ENCODE data around the gene PPM1J. TPM values are rescaled to one million over a fixed set of nuclear protein-coding genes. Genes with fewer than 3 reads are reported as not detected.
"Not testable (repeated sequence)": the region's sequence is repeated elsewhere in the genome, so short reads cannot be mapped to it uniquely, and the experiment has no call there.

Gene PPM1J
- total RNA-seq, 1 donor from 2014 or later = 2.5 TPM

DNA sequence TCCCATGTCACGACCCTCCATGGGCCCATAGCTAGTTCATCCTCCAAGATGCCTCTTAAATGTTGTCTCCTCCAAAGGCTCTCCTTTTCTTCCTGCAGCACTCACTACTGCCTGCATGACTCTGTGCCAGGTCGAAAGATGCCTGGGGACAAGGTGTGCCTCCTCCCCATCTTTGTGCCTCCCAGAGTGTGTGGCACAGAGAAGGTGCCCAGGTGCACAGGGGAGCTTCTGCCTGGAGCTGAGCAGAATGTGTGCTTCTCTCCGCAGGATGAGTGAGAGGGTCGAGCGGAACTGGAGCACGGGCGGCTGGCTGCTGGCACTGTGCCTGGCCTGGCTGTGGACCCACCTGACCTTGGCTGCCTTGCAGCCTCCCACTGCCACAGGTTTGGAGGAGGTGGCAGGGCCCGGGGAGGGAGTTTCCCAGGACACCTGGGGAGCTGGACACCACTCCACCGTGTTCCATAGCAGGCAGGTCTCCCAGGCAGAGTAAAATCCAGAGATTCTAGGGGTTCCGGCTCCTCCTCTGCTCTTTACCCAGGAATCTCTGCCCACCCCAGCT is 6.9 kb upstream of the PPM1J start:
- DNase-seq (ENCODE audit: low read depth) = no peak

DNA sequence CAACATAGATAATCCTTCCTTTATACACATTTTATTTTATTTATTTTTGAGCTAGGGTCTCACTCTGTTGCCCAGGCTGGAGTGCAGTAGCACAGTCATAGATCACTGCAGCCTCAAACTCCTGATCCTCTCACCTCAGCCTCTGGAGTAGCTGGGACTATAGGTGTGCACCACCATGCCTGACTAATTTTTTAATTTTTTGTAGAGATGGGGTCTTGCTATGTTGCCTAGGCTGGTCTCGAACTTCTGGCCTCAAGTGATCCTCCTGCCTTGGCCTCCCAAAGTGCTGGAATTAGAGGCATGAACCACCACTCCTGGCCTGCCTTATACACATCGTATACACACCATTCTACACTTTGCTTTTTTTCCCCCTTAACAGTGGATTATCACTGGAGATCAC is 6.2 kb upstream of the PPM1J start:
- DNase-seq (ENCODE audit: low read depth) = not testable (repeated sequence)

DNA sequence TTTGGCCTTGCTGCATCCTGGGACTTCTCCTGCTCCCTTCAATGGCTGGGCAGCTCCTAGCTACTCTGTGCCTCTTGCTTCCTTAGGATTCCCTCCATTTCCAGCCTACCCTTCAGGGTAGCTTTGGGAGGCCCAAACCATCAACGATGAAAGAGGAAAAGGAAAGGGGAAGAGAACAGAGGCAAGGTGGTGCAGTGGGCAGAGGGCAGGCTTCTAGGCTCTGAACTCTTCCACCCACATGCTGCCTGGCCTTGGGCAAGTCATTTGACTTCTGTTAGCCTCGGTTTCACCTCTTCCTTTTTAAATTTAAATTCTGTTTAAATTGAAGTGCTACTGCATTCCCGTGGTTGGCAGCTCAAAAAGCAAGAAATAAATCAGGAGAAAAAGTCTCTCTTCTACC is 5.7 kb upstream of the PPM1J start:
- no peak for DNase-seq (ENCODE audit: low read depth)

DNA sequence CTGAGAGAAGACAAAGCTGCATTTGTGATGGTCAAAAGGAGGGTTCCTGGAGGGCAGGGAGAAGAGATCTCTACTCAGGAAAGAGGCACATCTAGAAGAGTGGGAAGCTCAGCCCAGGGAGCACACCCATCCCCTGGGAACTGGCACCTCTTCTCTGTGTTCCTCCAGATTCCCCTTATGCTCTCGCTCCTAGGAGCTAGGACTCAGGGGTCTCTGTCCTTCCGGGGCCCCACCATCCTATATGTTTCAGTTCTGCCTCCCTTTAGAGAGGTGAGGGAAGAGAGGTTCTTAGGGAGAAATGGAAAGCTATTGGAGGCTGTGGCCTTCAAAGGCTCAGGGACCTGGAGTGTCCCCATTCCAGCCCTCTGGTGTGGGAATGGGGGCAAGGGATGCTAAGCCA is 4.6 kb upstream of the PPM1J start:
- no peak for DNase-seq (ENCODE audit: low read depth)

DNA sequence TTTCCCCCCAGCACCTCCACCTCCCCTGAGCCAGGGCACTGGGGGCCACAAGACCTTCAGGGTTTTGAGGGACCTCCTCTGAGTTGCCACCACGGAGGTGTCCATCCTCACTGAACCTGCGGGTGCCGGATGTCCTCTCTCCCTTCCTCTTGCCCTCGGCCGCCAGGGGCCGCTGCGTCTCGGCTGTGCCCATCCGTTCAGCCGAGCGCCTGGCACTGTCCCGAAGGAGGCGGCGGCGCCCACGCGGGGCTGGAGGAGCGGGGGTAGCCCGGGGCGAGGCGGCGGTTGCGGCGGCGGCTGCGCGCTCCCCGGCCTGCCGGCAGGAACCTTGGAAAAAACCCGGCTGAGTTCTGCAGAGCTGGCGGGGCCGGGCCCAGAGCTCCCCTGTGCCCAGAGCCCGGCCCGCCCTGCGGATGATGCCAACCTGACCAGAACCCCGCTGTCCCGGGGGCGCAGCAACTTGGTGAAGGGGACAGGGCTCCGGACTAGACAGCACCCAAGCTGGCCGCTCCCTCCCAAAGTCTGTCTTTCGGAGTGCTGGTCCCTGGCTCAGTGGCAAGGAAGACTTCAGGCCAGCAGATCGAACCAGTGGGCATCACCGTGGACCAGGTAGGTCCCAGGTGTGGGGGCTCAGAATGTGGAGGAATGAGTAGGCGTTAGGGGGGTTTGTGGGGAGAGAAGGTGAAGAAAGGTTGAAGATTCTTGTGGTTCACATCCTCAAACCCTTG is 3.7 kb upstream of the PPM1J start:
- DNase-seq (ENCODE audit: low read depth) = peak; percentile 32

DNA sequence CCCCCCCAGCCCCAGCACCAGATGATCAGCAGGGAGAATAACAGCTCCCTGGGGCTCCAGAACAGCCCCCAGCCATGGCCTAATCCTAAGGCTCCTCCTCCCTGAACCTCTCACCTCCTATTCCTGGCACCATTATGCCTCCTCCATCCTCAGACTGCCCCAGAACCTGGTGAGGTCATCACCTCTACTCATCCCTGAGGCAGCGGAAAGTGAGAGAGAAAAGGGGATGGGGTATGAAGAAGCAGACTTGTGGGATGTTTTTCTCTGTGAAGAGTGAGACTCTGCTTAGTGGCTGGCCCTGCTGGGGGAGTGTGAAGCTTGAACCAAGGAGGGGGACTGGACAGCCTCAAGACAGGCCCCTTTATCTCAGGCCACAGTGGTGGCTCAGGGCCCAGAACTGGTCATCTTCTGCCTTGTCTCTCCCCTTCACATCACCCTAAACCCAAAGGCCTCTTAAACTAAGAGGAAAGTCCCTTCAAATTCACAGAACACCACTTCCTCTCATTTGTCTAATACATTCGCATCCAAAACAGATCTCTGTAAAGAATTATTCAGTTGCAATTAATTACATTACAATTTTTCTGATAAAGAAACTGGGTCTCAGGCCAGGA is 2.2 kb upstream of the PPM1J start:
- DNase-seq (ENCODE audit: low read depth) = no peak

DNA sequence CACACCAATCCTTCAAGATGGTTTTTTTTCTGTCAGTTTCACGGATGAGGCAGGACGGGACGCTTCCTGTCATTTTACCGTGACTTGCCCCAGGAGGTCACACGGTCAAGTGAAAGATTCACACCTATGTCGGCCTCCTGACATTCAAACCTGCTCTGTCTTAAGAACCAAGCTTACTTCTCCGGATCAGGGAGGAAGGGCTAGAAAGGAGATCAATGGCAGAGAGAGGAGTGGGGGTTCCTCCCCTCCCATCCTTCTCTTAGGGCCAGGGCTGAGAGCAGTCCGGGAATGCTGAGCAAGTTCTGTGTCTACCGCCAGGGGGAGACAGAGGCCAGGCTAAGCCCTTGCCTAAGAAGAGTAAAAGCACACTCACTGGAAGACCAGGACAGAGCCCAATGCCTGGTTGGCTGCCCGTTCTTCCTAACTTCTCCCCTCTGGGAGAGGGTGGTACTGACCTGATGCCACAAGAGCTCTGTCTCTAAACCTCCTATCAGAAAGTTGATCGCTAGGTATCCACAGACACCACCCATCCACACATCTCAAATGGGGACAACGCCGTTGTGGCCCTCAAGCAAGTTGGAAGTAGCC is 1.1 kb upstream of the PPM1J start:
- peak; percentile 86 for DNase-seq (ENCODE audit: low read depth)

DNA sequence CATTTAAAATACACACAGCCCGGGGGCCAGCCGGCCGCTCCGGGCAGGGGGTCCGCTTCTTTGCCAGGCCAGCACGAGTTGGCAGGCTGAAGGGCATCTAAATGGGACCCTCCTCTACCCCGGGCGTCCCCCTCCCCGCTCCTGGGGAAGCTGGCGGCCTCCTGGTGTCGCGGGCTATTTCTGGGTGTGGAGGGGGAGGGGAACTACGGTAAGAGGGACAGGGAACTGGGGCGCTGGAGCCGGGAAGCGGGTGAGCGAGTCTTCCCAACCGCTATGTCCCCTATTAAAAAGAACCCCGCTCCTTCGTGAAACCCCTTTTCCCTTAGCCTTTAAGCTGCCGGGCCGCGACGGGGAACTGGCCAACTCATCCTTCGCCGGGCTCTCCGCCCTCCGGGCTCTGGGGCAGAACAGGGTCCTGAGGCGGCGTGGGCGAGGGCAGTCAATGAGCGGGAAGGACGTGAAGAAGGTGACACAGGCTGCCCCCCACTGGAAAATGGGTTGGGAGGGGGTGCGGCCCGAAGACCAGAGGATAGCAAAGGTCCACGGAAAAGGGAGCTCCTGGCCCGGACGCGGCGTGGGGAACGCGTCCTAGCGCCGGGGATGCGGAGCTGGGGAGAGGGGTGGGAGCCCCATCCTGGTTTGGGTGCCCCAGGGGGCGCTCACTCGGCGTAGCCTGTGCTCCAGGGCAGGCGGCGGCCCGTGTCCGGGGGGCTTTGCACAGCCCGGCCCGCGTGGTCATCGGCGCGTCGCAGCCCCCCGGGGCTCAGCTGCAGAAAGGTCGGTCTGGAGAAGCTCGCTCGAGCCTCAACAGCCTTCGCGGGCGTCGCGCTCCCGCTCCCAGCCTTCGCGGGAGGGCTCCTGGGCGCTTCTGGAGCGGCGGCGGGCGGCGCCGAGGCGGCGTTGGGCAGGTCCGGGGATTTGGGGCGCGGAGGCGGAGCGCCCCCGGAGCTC is 544 bp downstream of the PPM1J start:
- no peak for DNase-seq (ENCODE audit: low read depth)

DNA sequence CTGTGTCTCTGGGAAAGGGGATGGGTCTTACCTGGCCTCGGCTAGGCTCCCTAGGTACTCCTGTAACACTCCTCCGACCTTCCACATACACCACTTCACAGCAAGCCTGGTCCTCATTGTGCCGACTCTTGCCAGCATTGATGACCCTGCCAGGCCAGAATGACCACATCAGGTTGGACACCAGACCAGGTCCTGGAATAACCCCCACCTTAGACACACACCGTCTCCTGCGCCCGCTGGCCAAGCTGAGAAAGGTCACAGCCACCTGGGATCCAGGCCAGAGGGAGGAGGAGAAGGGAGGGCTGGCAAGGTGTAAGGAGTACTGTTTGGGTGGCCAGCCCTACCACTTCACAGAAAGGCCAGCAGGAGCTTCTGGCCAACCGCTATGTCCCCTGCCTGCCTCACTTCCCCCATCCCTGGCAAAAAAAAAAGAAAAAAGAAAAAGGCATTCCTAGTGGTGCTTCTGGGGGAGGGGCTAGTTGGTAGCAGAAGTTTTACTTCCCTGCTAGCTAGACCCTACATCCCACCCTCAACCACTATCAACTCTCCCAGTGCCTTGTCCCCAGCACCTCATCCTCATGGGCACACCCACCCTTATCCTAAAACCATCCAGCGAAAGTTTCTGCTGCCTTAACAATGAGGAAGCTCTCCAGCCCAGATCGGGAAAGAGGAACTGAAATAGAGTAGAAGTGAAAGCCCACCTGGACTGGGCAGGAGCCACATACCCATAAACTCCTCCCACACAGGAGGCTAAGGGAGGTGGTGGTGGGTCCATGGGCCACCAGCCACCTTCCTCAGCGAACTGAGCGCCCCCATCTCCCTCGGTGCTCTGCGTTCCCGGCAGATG is 1.4 kb downstream of the PPM1J start:
- no peak for DNase-seq (ENCODE audit: low read depth)

DNA sequence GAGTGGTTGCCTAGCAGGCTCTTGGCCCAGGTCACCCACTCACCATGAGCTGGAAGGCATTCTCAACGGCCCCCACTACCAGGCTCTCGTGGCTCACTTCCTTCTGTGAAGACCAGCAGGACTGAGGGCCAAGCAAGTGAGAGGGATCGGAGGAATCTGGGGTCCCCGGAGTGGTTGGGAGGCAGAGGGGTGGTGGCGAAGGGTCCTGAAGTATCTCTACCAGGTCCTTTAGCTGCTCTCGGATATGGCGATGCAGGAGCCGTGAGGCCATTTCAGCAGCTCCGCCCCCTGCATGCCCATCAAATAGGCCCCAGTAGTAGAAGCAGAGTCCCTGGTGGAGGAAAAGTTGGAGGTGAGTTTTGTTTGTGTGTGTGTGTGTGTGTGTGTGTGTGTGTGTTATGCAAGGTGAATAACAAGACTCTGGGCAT is 2.4 kb downstream of the PPM1J start:
- DNase-seq (ENCODE audit: low read depth) = no peak

DNA sequence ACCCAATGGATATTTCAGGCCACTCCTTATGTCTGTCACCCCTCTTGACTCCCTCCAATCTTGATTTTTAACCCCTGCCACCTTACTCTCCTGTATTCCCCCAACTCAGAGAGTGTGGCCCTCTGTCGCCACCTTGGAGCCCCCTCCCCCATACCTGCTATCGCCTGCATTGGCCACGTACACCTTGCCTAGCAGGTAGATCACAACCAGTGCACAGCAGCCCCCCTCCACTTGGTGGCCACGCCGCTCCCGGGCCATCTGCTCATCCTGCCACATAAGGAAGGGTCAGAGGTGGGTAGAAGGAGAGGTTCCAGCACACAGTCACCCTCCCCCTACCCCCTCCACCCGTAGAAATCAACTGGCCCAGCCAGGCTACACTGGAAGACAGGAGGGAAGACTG is 2.9 kb downstream of the PPM1J start:
- DNase-seq (ENCODE audit: low read depth) = no peak

DNA sequence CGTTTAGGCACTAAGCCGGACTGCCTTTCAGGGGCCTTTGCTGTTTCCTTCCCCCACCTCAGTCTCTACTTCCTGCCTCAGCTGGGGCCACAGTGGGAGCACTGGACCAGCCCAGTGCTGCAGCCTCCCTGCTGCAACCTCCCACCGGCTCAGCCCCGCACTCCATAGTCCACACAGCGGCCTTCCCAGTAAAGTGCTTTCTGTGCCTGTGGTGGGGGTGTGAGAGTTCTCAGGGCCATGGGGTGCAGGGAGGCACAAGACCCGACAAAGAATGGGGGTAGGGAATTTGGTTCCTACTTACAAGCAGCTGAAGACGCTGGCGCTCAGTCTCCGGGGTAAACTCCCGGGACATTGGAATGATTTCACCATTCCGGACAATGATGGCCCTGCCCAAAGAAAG is 3.5 kb downstream of the PPM1J start:
- no peak for DNase-seq (ENCODE audit: low read depth)

DNA sequence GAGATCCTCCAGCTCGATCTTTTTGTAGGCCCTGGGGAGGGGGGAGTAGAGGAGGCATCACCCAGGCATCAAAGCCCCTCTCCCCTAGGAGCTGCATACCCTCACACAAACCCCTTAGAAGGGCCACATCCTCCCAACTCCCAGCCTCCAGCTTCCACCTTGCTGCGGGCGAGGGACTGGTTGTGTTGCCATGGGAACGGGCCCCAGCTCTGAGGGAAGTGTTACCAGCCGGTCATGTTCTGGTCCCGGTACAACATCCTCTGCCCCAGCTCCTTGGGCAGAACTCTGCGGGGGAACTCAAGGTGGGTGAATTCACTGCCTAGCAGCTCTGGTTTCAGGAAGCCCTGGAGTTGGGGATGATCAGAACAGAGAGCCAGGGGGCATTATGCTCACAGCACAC is 4.1 kb downstream of the PPM1J start:
- no peak for DNase-seq (ENCODE audit: low read depth)

DNA sequence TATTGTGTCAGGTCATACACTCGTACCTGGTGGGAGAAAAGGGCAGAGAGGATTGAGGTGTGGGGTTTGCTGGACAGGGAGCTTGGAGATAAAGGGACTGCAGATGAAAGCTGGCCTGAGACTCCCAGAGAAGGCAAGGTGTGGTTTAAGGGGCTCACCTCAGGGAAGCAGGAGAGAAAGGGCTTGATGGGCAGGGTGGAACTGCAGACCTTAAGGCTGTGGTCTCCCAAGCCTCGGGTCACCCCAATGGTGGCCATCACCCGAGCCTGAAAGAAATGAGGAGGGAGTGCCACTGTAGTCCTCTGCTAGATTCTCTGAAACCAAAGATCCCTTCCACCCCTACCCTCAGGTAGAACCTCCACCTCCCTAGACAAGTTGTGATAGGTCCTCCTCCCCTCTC is 4.5 kb downstream of the PPM1J start:
- DNase-seq (ENCODE audit: low read depth) = no peak

DNA sequence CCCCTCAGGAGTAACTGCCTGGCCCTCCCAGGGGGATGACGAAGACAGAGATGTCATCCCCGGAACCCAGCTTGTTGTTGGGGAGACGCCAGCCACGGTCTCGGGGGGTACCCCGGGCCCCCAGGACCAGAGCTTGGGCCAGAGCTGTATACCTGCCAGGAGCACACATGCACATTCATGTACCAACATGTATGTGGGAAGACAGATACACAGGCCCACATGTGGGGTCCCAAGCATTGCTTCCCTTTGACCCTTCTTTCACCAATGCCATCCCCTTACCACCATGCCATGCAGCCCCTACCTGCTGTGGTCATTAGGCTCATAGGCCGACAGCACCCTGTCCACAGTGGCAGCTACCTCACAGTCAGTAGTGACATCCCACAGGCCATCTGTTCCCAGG is 5.0 kb downstream of the PPM1J start:
- no peak for DNase-seq (ENCODE audit: low read depth)

DNA sequence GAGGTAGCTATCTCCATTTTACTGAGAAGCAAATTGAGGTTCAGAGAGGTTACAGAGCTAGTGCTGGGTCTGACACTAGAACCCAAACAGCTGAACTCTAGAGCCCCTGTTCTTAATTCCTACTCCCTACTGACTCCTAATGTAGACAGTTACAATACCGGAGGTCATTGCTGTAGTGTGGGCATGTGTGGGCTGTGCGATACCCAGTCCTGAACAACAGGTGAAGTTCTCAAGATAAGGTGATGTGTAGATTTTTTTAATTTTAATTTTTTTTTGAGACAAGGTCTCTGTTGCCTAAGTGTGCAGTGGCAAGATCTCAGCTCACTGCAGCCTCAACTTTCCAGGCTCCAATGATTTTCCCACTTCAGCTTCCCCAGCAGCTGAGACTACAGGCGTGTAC is 6.6 kb downstream of the PPM1J start:
- DNase-seq (ENCODE audit: low read depth) = no peak

DNA sequence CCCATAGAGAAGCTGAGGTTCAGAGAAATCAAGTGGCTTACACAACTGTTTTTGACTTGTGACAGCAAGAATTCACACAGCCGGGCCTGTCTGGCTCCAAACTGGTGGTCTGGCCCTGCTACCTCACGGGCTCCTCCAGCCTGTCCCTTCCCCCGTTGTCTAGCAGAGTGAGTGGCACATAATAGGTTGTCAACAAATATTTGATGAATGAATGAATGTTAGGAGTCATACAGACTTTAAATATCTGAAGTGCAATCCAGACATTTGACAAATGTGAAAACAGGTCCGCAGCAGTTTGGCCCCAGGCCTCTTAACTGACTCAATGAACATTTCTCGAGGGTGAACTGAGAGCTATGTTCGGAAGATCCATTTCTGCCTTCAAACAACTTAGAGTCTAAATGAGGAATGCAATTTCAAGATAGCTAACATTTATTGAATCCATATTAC is 7.1 kb downstream of the PPM1J start:
- DNase-seq (ENCODE audit: low read depth) = no peak

DNA sequence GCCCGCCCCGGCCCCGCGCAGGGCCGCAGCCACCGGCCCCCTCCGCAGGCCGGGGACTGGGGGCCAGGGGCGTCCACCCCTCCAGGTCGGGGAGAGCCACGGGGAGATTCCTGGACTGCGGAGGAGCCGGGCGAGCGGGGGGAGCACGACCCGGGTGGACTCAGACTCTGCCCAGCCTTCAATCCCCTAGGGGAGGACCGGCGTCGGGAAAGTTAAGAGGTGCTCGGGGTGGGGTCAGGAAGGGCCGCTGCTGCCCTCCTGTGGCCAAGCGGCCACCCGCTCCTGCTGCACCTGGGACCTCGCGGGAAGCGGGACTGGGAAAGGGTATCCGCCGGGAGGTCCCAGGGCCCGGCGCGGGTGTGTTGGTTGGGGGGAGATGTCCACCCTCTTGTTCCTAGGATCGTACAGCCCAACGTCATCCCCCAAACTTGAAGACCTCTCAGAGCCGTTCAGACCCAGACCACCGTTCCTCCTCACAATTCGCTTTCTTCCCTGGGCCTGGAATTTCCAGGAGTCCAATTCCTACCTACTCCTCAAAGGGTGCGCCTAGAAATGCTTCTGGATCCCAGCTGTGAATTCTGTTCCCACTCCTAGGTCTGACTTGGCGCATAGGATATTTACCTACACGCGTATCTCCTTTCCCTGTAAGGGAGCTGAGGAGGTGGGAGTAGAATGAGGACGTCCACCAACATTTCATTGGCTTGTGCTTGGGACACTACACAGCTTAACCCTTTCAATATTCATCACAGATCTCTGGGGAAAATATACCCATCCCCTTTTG is 7.7 kb downstream of the PPM1J start:
- DNase-seq (ENCODE audit: low read depth) = peak; percentile 75

DNA sequence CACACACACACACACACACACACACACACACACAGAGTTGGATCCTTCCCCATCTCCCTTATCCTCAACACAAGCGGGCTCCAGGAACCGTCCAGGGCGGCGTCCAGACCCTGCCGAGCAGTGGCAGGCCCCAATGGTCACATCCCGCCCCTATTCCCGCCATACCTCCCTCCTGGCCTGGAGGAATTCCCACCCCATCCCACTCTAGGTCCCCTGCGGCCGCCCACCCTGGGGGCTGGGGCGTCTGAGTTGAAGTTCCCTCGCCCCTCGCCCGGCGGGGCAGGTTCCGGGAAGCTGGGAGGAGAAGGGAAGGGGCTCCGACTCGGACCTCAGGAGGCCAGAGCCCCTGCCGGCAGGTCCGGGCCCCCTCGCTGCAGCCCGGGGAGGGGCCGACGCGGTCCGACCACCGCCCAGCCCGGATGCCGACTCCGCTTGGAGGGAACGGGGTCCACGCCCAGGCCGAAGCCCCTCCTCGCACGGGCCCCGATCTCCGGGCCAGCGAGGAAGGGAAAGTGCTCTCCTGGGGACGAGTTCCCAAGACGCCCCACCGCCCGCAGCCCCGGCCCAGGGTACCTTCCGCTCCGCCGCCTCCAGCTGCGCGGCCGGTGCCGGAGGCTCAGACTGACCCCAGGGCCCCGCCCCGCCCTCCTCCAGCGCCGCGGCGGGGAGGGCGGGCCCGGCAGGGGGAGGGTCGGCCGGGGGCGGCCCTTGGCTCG is 8.5 kb downstream of the PPM1J start, which contains the start of gene RHOC:
RHOC (minus strand) TSS at position 623 of the 716 bp plus-strand sequence. CDS start 3,328 bp downstream, outside the sequence.
- no peak for DNase-seq (ENCODE audit: low read depth)

All from renal cortical epithelial cell (primary cell).